HG03520 (cell line): ENCODE data around the gene SLC38A10.

Experiments used
- ATAC-seq: cut with Tn5 transposase; IDR thresholded peaks from one replicate; pipeline ENCODE4 v1.9.1; 2021; ENCODE audit warnings: mild to moderate bottlenecking, moderate library complexity; ENCODE audit not compliant: unreplicated experiment

The SLC38A10 gene

GRCh38 chr17:81258292-81258691 lies 36.8 kb downstream of the SLC38A10 start:
- ATAC-seq = no peak

- ATAC-seq = no peak
Measured at GRCh38 chr17:81257533-81257932, 37.6 kb downstream of the SLC38A10 start.

- ATAC-seq = no peak
Measured at GRCh38 chr17:81256616-81257015, 38.5 kb downstream of the SLC38A10 start.

GRCh38 chr17:81254955-81255717 lies 40.0 kb downstream of the SLC38A10 start:
- ATAC-seq = no peak

- no peak for ATAC-seq
Measured at GRCh38 chr17:81253358-81254131, 41.6 kb downstream of the SLC38A10 start.

GRCh38 chr17:81252987-81253329 lies 42.1 kb downstream of the SLC38A10 start:
- no peak for ATAC-seq

GRCh38 chr17:81252326-81252986 lies 42.7 kb downstream of the SLC38A10 start:
- ATAC-seq = no peak

- no peak for ATAC-seq
Measured at GRCh38 chr17:81251709-81252301, 43.3 kb downstream of the SLC38A10 start.

- no peak for ATAC-seq
Measured at GRCh38 chr17:81251094-81251708, 43.9 kb downstream of the SLC38A10 start.

- no peak for ATAC-seq
Measured at GRCh38 chr17:81250286-81251093, 44.6 kb downstream of the SLC38A10 start.

- ATAC-seq = no peak
Measured at GRCh38 chr17:81249223-81250040, 45.7 kb downstream of the SLC38A10 start.

GRCh38 chr17:81248649-81249048 lies 46.5 kb downstream of the SLC38A10 start:
- ATAC-seq = no peak

- no peak for ATAC-seq
Measured at GRCh38 chr17:81247339-81247990, 47.6 kb downstream of the SLC38A10 start.

- ATAC-seq = no peak
Measured at GRCh38 chr17:81246679-81247338, 48.3 kb downstream of the SLC38A10 start.

- ATAC-seq = no peak
Measured at GRCh38 chr17:81246343-81246670, 48.8 kb downstream of the SLC38A10 start.

- ATAC-seq = no peak
Measured at GRCh38 chr17:81245665-81246342, 49.3 kb downstream of the SLC38A10 start.

GRCh38 chr17:81245024-81245664 lies 50.0 kb downstream of the SLC38A10 start:
- ATAC-seq = no peak
